22Rv1 (cell line): ENCODE results near the gene RIC3.

Experiments used
- CTCF ChIP-seq: fragments of 450-650 bp; IDR thresholded peaks from 2 replicates; pipeline ENCODE4 v1.5.1; 2017; ENCODE audit warnings: mild to moderate bottlenecking
- ZFX ChIP-seq: fragments of 450-650 bp; IDR thresholded peaks from 2 replicates; pipeline ENCODE4 v1.6.1; 2017; ENCODE audit warnings: antibody characterized with exemption, borderline replicate concordance

GRCh38 chr11:8192896-8193209, 24.0 kb upstream of the RIC3 start:
- TF ChIP-seq CTCF (peak; percentile 62), ZFX (no peak)
